ENCODE results near the gene OMP. TPM values are rescaled to one million over a fixed set of nuclear protein-coding genes. Genes with fewer than 3 reads are reported as not detected.

OMP gene
- total and polyA plus RNA-seq, 3 experiments from 2014 or later: not detected

DNA sequence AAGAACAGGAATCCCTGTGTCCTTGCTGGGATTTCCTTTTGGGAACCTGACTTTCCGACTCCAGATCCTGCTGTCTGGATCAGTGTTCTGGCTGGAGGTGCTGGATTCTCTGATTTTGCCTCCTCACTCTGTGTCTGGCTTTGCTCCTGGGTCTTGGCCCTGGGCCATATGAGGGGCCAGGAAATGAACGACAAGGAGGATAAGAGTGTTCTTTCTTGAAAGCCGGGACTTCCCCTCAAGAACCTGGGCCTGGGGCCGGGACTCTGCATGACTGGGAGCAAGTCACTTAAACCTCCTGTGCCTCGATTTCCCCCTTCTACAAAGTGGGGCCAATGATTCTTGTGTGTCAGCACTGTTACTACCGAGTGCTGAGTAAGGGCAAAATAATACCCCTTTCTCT, 22.6 kb downstream of the OMP start:
- DNase-seq: no peak
- Mint-ChIP-seq H3K9me3 (no peaks in the 10 kb centered on the region), H3K36me3 (peaks cover 0 to 9% (median 0%) of the 10 kb centered on the region in 3 donors), H3K4me3 (no peak overlapping the region), H3K4me1 (peaks cover 5 to 8% (median 6%) of the 10 kb centered on the region in 3 donors), H3K27ac (peak overlapping the region in 1 of 8 donors; percentile 9), H3K27me3 (no peaks in the 10 kb centered on the region)
- H3K4me1 ChIP-seq (ENCODE audit: insufficient read depth, low read length): peaks cover 8% of the 10 kb centered on the region
- CTCF ChIA-PET: no interaction called here
- H3K4me3 ChIP-seq (ENCODE audit: low read length): no peak overlapping the region
- H3K36me3 ChIP-seq (ENCODE audit: insufficient read depth, low read length): no peaks in the 10 kb centered on the region
- H3K27me3 ChIP-seq (ENCODE audit: insufficient read depth, low read length, poor library complexity, severe bottlenecking): no peaks in the 10 kb centered on the region
- POLR2A ChIA-PET: no interaction called here
- no peak overlapping the region for H3K27ac ChIP-seq (ENCODE audit: low read depth, low read length)
- H3K9me3 ChIP-seq (ENCODE audit: low read length): no peaks in the 10 kb centered on the region

DNA sequence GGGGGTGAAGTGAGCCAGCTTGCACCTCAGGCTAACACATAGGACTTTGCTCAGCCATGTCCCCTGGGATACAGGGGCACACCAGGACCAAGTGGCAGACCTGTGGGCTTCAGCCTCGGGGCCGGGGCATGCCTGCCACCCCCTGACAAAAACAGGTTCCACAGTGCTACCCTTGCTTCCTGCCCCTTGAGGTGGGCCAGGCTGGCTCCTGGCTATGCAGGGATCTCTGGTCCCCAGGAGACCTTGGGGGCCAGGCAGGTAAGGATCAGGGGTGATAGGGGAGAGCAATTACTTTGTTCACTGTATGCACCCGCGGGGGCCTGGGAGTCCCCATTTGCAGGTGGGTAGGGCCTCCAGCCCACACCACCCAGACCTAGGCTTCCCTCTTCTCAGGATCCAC, 23.1 kb downstream of the OMP start:
- H3K4me1 ChIP-seq (ENCODE audit: insufficient read depth, low read length): peaks cover 8% of the 10 kb centered on the region
- no peaks in the 10 kb centered on the region for H3K27me3 ChIP-seq (ENCODE audit: insufficient read depth, low read length, poor library complexity, severe bottlenecking)
- Mint-ChIP-seq H3K36me3 (peaks cover 0 to 9% (median 0%) of the 10 kb centered on the region in 3 donors), H3K4me1 (peaks cover 5 to 8% (median 6%) of the 10 kb centered on the region in 3 donors), H3K9me3 (no peaks in the 10 kb centered on the region), H3K27me3 (no peaks in the 10 kb centered on the region), H3K27ac (no peak overlapping the region), H3K4me3 (no peak overlapping the region)
- CTCF ChIA-PET: interaction anchor here (0.9 to 5.8 kb wide), 3 partner anchors 11 to 63 kb away, joined by 3 to 108 read pairs (median 14); no protein-coding TSS in a partner anchor
- no peak for DNase-seq
- POLR2A ChIA-PET: no interaction called here
- no peaks in the 10 kb centered on the region for H3K9me3 ChIP-seq (ENCODE audit: low read length)
- H3K4me3 ChIP-seq (ENCODE audit: low read length): no peak overlapping the region
- no peak overlapping the region for H3K27ac ChIP-seq (ENCODE audit: low read depth, low read length)
- H3K36me3 ChIP-seq (ENCODE audit: insufficient read depth, low read length): no peaks in the 10 kb centered on the region

DNA sequence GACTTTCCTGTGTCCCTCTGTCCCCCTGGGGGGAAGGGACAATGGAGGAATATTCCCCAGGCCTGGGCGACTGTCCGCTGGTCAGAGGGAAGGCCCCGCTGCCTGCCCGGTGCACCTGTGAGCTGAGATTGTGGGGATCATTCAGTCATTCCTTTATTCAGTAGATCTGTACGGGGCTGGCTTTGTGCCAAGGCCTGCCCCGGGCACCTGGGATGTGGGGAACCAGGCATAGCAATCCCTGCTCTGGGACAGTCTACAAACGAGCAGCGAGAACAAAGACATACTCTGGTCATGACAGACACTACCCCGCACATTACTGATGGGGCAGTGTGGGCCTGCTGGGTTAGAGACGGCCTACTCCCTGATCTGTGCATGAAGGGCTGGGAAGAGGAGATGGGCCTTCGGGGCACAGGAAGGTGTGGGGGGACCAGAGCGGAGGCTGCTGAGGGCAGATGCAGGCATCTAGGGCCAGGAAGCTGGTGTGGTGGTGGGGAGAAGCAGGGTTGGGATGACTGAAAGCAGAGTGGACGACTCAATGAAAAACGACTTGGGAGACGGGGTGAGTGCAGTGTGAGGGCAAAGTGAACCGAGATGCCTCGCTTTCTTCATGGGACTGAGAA, 23.6 kb downstream of the OMP start:
- CTCF ChIA-PET: interaction anchor here (0.8 to 5.8 kb wide), 20 partner anchors 9 to 493 kb away, joined by 3 to 108 read pairs (median 6); no protein-coding TSS in a partner anchor
- peak overlapping the region; percentile 13 to 69 (median 31) for H3K4me3 Mint-ChIP-seq

DNA sequence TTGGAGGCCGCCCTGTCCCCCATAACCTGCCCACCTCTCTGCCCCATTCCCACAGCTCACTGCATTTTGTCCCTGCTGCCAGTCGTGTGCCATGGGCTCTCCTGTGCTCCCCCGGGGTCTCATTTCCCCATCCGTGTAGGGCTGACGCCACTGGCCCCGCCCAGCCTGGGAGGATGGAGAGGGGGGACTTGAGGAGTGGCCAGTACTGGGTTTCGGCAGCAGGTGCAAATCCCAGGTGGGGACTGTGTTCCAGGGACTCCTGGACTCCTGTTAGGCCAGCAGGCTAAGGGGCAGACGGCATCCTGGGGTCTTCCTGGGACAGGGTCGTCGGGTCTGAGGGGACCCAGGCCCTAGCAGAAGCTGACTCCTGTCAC, 24.2 kb downstream of the OMP start:
- Histone ChIP-seq H3K4me1 (ENCODE audit: insufficient read depth, low read length) (peaks cover 8% of the 10 kb centered on the region), H3K36me3 (ENCODE audit: insufficient read depth, low read length) (no peaks in the 10 kb centered on the region), H3K27me3 (ENCODE audit: insufficient read depth, low read length, poor library complexity, severe bottlenecking) (no peaks in the 10 kb centered on the region), H3K4me3 (ENCODE audit: low read length) (peak overlapping the region; percentile 61), H3K27ac (ENCODE audit: low read depth, low read length) (no peak overlapping the region), H3K9me3 (ENCODE audit: low read length) (no peaks in the 10 kb centered on the region)
- DNase-seq: no peak
- POLR2A ChIA-PET: no interaction called here
- no peaks in the 10 kb centered on the region for H3K9me3 Mint-ChIP-seq
- peak overlapping the region in 5 of 7 donors; percentile 28 to 86 (median 64) for H3K4me3 Mint-ChIP-seq
- no peak overlapping the region for H3K27ac Mint-ChIP-seq
- H3K36me3 Mint-ChIP-seq: peaks cover 0 to 8% (median 0%) of the 10 kb centered on the region in 3 donors
- CTCF ChIA-PET: interaction anchor here (0.8 to 5.8 kb wide), 31 partner anchors 9 to 492 kb away, joined by 3 to 108 read pairs (median 6); no protein-coding TSS in a partner anchor
- H3K27me3 Mint-ChIP-seq: no peaks in the 10 kb centered on the region
- H3K4me1 Mint-ChIP-seq: peaks cover 3 to 8% (median 5%) of the 10 kb centered on the region in 3 donors

More for the DNA sequence above, 23.6 kb downstream of the OMP start:
- POLR2A ChIA-PET: no interaction called here
- DNase-seq: no peak
- Histone ChIP-seq H3K9me3 (ENCODE audit: low read length) (no peaks in the 10 kb centered on the region), H3K4me3 (ENCODE audit: low read length) (no peak overlapping the region), H3K27me3 (ENCODE audit: insufficient read depth, low read length, poor library complexity, severe bottlenecking) (no peaks in the 10 kb centered on the region), H3K27ac (ENCODE audit: low read depth, low read length) (no peak overlapping the region), H3K36me3 (ENCODE audit: insufficient read depth, low read length) (no peaks in the 10 kb centered on the region), H3K4me1 (ENCODE audit: insufficient read depth, low read length) (peaks cover 8% of the 10 kb centered on the region)
- Mint-ChIP-seq H3K9me3 (no peaks in the 10 kb centered on the region), H3K27ac (no peak overlapping the region), H3K4me1 (peaks cover 3 to 8% (median 5%) of the 10 kb centered on the region in 3 donors), H3K27me3 (no peaks in the 10 kb centered on the region), H3K36me3 (peaks cover 0 to 8% (median 0%) of the 10 kb centered on the region in 3 donors)

DNA sequence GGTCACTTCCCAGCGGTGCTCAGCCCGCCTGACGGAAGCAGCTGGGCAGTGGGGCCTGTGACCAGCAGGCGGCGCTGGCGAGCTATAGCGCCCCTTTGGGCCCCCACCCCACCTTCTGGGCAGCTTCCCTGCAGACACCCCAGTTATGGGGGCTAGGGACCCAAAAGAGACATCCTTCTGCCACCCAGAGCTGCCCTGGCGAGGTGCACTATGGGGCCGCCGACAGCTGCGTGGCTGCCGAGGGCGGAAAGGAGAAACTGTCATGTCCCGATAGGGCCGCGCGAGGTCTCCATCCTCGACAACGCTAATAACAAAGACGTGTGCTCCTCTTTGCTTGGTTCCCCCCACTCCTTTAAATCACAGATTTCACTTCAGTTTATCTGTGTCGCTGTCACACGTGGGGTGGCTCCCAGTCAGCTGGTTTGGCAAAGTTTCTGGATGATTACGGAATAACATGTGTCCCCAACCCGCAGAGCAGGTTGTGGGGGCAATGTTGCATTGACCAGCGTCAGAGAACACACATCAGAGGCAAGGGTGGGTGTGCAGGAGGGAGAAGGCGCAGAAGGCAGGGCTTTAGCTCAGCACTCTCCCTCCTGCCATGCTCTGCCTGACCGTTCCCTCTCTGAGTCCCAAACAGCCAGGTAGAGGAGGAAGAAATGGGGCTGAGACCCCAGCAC, 24.7 kb downstream of the OMP start:
- Histone ChIP-seq H3K27me3 (ENCODE audit: insufficient read depth, low read length, poor library complexity, severe bottlenecking) (no peaks in the 10 kb centered on the region), H3K27ac (ENCODE audit: low read depth, low read length) (no peak overlapping the region), H3K36me3 (ENCODE audit: insufficient read depth, low read length) (no peaks in the 10 kb centered on the region), H3K4me1 (ENCODE audit: insufficient read depth, low read length) (peaks cover 8% of the 10 kb centered on the region), H3K4me3 (ENCODE audit: low read length) (peak overlapping the region; percentile 61), H3K9me3 (ENCODE audit: low read length) (no peaks in the 10 kb centered on the region)
- Mint-ChIP-seq H3K4me3 (peak overlapping the region in 6 of 7 donors; percentile 41 to 86 (median 66)), H3K4me1 (peaks cover 3 to 8% (median 5%) of the 10 kb centered on the region in 3 donors), H3K36me3 (peaks cover 0 to 8% (median 0%) of the 10 kb centered on the region in 3 donors), H3K9me3 (no peaks in the 10 kb centered on the region), H3K27me3 (no peaks in the 10 kb centered on the region), H3K27ac (peak overlapping the region in 1 of 8 donors; percentile 50)
- CTCF ChIA-PET: interaction anchor here (0.8 to 5.8 kb wide), 31 partner anchors 9 to 492 kb away, joined by 3 to 108 read pairs (median 6); no protein-coding TSS in a partner anchor
- POLR2A ChIA-PET: no interaction called here
- peak; percentile 45 to 63 (median 49) for DNase-seq

DNA sequence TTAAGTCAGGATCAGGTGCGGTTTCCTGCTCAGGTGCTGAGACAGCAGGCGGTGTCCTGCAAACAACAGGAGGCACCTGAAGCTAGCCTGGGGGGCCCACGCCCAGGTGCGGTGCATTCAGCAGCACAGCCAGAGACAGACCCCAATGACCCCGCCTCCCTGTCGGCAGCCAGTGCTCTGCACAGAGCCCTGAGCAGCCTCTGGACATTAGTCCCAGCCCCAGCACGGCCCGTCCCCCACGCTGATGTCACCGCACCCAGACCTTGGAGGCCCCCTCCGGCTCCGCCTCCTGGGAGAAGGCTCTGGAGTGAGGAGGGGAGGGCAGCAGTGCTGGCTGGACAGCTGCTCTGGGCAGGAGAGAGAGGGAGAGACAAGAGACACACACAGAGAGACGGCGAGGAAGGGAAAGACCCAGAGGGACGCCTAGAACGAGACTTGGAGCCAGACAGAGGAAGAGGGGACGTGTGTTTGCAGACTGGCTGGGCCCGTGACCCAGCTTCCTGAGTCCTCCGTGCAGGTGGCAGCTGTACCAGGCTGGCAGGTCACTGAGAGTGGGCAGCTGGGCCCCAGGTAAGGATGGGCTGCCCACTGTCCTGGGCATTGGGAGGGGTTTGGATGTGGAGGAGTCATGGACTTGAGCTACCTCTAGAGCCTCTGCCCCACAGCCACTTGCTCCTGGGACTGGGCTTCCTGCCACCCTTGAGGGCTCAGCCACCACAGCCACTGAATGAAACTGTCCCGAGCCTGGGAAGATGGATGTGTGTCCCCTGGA, 25.5 kb downstream of the OMP start, which contains the start of gene MYO7A:
TSS of gene MYO7A (plus strand) at position 327 of the 772 bp plus-strand sequence. CDS start 2,389 bp downstream, outside the sequence.
- no peaks in the 10 kb centered on the region for H3K27me3 ChIP-seq (ENCODE audit: insufficient read depth, low read length, poor library complexity, severe bottlenecking)
- H3K4me1 ChIP-seq (ENCODE audit: insufficient read depth, low read length): peaks cover 8% of the 10 kb centered on the region
- Mint-ChIP-seq H3K4me3 (peak within 1 kb of the TSS; percentile 39 to 86 (median 64)), H3K27me3 (no peaks in the 10 kb centered on the region), H3K9me3 (no peaks in the 10 kb centered on the region), H3K36me3 (peaks cover 0 to 8% (median 0%) of the 10 kb centered on the region in 3 donors), H3K4me1 (peaks cover 3 to 8% (median 5%) of the 10 kb centered on the region in 3 donors), H3K27ac (peak within 1 kb of the TSS in 3 of 8 donors; percentile 10 to 68 (median 50))
- no peak for DNase-seq
- H3K36me3 ChIP-seq (ENCODE audit: insufficient read depth, low read length): no peaks in the 10 kb centered on the region
- no peak within 1 kb of the TSS for H3K27ac ChIP-seq (ENCODE audit: low read depth, low read length)
- POLR2A ChIA-PET: no interaction called here
- H3K4me3 ChIP-seq (ENCODE audit: low read length): peak within 1 kb of the TSS; percentile 61
- no peaks in the 10 kb centered on the region for H3K9me3 ChIP-seq (ENCODE audit: low read length)
- CTCF ChIA-PET: interaction anchor here (0.9 to 5.8 kb wide), 22 partner anchors 8 to 491 kb away, joined by 3 to 108 read pairs (median 7); no protein-coding TSS in a partner anchor

DNA sequence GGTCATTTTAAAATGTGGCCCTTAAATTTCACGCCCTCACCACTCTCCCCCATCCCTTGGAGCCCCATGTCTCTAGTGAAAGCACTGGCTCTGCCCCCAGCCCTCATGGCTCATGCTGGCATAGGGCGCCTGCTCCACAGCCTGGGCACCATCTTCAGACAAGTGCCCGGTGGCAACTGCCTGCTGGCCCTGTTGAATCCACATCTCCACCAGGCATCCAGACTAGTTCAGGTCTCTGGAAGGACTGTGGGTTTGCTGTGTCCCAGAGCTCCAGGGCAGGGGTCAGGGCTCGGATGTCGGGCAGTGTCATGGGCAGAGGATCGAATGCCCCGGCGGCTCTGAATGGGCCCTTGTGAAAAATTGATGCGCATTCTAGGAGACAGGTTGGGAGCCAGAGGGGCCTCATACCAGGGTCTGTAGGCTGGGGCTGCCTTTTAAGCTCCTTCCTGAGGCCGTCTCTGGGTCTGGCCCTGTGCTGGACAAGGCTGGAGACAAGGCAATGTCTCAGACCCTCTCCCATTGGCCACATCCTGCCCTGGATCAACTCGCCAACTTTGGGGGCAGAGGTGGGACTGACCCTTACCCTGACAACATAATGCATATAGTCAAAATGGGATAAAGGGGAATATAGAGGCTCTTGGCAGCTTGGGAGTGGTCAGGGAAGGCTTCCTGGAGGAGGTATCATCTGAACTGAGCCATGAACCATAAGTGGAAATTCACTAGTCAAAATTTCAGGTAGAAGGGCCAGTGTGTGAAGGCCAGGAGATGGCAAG, 26.6 kb downstream of the OMP start:
- Histone ChIP-seq H3K36me3 (ENCODE audit: insufficient read depth, low read length) (no peaks in the 10 kb centered on the region), H3K4me3 (ENCODE audit: low read length) (no peak overlapping the region), H3K27me3 (ENCODE audit: insufficient read depth, low read length, poor library complexity, severe bottlenecking) (no peaks in the 10 kb centered on the region), H3K9me3 (ENCODE audit: low read length) (no peaks in the 10 kb centered on the region), H3K27ac (ENCODE audit: low read depth, low read length) (no peak overlapping the region), H3K4me1 (ENCODE audit: insufficient read depth, low read length) (peaks cover 8% of the 10 kb centered on the region)
- DNase-seq: no peak
- peaks cover 3 to 8% (median 5%) of the 10 kb centered on the region in 3 donors for H3K4me1 Mint-ChIP-seq
- peak overlapping the region in 3 of 7 donors; percentile 9 to 53 (median 52) for H3K4me3 Mint-ChIP-seq
- H3K9me3 Mint-ChIP-seq: no peaks in the 10 kb centered on the region
- ChIA-PET CTCF (interaction anchor here (5.8 kb wide), 1 partner anchor 59 kb away, joined by 108 read pairs; no protein-coding TSS in a partner anchor), POLR2A (no interaction called here)
- H3K36me3 Mint-ChIP-seq: peaks cover 0 to under 1% (median 0%) of the 10 kb centered on the region in 3 donors
- H3K27me3 Mint-ChIP-seq: no peaks in the 10 kb centered on the region
- H3K27ac Mint-ChIP-seq: peak overlapping the region in 2 of 8 donors; percentile 10 to 68

Data from CD8-positive, alpha-beta memory T cell (primary cell).